DMS114 treated with DMSO at 0.1 percent for 48 hours (cell line): Measurements from ENCODE around the gene HOXB3.
"Not testable (repeated sequence)": the region's sequence is repeated elsewhere in the genome, so short reads cannot be mapped to it uniquely, and the experiment has no call there.

Source experiments
- DNase-seq: peaks from one replicate; lab custom pipeline; 2025; ENCODE audit not compliant: unreplicated experiment; lab: John Stamatoyannopoulos, UW

The HOXB3 gene

GRCh38 chr17:48530208-48530886 lies 59.7 kb downstream of the HOXB3 start:
- no peak for DNase-seq

GRCh38 chr17:48529683-48530009 lies 60.4 kb downstream of the HOXB3 start:
- no peak for DNase-seq

DNA sequence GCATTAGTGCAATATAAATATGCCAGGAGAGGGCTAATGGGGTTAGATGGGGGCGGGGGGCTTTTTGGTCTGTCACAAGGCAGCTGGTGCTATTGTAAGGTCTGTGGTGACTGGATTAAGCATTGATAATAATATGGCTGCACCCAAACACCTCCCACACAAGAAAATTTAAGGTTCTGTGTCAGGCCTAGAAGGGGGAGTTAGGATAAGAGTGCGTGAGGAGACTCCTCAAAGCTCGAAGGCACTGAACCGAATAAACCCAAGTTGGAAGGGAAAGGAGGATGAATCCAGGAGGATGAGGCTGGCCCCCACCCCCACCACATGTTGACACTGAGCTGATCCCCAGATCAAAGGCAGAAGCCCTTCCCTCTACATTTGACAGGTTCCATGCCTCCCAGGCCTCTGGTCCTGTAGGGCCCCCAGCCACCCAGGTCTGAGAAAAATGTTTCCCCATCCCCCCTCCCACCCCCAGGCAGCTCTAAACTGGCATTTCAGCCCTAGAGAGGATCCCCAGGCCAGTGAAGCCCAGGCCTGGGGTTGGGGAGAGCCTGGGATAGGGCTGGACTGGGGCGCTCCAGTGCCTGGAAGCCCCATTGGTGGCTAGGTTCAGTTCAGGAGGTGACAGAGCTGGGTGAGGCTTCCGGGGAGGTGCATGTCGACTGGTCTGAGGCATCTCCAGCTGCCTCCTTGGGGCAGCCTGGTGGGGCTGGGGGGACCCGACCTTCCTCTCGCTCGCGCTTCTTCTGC lies 60.9 kb downstream of the HOXB3 start:
- no peak for DNase-seq

- no peak for DNase-seq
Observed at GRCh38 chr17:48528153-48528935, 61.7 kb downstream of the HOXB3 start.

- DNase-seq: no peak
Observed at GRCh38 chr17:48527547-48527932, 62.5 kb downstream of the HOXB3 start.

DNA sequence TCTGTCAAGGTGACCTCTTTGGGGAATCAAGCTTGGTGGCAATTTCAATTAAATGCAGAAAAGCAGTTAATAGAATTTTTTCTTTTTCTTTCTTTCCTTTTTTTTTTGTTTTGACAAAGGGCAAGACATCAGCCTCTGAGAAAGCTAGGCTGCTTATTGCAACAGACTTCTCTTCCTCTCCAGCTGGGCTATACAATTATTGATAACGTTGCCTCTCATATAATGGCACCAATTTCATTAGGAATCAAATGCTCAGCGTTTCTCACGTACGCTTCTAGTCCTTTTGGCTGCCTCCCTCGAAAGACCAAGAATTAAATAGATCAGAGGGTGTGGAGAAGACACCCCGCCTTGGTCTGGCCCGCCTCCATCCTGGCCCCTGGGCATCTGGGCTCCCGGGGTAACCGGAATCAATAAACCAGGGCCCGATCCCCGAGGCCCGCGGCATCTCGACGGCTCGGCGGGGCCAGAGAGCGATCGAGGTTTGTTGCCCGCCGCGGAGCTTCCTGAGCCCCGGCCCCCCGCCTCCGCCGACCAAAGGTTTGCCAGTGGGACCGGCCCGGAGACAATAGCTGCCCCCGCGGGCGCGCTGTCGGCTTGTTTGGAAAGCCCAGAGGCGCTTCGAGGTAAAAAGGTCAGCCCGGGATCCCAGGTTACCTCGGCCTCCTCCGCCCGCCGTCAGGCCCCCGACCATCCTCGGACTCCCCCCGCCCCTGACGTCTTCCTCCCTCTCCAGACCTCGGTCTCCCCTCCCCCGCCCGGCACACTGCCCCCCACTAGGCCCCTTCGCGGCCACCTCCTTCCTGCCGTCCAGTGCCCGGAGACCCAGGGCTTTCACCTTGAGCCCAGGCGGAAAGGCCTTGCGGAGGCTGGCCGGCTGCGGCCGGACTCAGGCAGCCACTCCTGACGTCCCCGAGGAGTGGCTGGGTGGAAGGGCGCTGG lies 63.2 kb downstream of the HOXB3 start:
- DNase-seq: no peak

- DNase-seq: no peak
Observed at GRCh38 chr17:48523010-48523409, 67.0 kb downstream of the HOXB3 start.

GRCh38 chr17:48522031-48522653 lies 67.9 kb downstream of the HOXB3 start:
- DNase-seq: no peak

GRCh38 chr17:48520631-48521079 lies 69.4 kb downstream of the HOXB3 start:
- DNase-seq: no peak

- DNase-seq: no peak
Observed at GRCh38 chr17:48519427-48519826, 70.6 kb downstream of the HOXB3 start.

DNA sequence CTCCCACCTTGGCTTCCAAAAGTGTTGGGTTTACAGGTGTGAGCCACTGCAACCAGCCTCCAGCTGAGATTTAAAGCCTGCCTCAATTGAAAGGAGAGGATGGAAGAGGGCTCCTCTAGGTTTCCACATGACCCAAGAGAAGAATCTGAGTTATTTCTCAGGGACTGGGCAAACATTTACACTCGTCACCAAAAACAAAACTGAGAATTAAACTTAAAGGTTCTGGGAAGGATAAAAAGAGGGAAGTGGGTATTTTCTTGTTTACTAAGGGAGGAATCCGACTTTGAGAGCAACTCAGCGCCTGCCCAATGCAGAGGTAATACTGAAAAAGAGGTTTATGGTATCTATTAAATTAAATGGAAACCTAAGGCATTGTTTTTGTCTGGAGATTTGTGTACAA lies 72.6 kb downstream of the HOXB3 start:
- DNase-seq: no peak

GRCh38 chr17:48515925-48516900 lies 73.8 kb downstream of the HOXB3 start:
- DNase-seq: no peak

DNA sequence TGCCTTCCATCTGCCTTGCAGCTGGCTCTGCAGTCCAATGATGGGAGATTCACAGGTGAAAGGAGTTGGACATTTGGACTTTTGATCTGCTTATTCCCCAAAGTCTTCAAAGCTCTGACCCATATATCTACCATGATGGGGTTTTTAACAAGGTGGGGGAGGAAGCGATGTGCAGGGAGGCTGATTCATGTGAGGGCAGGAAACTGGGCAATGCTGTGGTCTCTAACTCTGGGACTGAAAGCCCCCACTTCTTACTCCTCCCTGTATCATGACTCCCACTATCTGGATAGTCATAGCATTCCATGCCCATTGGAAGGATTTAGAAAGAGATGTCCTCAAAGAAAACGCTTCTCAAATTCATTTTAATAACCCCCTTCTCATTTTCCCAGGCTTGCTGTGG lies 75.6 kb downstream of the HOXB3 start:
- DNase-seq: no peak

DNA sequence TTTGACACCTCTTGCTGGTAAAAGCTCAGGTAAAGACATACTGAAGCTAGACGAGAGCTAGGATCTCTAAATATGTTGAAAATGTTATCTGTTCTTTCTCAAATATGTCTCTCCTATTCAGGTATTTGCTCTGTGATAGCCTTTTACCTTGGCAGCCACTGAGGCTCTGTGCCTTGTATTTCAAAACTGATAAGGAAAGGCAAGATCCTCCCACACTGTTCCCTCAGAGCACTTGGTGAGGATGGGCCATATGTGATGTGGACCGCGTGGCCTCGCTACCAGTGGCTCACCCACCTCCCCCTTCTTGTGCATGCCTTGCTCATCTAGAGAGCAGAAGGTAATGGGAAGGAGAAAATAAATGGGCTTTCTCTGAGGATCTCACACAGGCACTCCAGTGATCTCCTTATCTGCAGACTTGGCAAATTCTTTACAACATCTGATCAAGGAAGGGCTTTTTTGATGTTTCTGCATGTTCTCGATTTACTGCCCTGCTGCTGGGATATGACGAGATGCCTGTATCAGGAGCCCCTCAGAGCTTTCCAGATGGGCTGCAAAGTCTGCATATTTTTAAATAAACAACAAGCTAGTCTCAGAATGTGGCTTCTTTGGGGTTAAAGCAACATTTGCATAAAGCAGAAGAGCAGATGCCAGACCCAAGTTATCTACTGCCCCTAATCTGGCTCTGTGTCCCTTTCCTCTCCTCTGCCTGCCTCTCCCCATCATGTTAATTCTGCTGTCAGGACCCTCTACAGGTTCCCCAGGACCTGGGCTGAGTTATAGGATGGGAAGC lies 76.2 kb downstream of the HOXB3 start:
- DNase-seq: no peak

- DNase-seq: no peak
Observed at GRCh38 chr17:48513097-48513496, 76.9 kb downstream of the HOXB3 start.

DNA sequence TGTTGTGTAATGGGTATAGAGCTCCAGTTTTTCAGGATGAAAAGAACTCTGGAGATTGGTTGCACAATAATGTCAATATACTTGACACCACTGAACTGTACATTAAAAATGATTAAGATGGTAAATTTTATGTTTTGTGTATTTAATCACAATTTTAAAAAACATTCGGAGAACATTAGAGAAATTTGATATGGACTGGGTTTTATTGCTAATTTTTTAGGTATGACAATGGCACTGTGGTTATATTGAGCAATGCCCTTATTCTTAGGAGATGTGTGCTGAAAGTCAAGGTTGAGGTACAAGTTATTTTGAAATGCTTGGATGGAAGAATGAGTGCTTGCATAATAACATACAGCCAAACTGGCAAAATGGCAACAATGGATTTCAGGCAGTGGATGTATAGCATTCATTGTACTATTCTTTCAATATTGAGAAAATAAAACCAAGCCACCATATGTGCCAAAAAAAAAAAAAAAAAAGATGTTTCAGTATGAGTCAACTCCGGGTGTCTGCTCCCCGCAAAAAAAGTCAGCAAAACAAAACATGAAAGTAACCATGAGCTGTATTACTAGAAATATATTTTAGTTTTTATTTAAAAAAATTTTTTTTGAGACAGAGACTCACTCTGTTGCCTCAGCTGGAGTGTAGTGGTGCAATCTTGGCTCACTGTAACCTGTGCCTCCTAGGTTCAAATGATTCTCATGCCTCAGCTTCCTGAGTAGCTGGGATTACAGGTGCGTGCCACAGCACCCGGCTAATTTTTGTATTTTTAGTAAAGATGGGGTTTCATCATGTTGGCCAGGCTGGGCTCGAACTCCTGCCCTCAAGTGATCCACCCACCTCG lies 79.1 kb downstream of the HOXB3 start:
- no peak for DNase-seq

- no peak for DNase-seq
Observed at GRCh38 chr17:48510381-48510760, 79.7 kb downstream of the HOXB3 start.

DNA sequence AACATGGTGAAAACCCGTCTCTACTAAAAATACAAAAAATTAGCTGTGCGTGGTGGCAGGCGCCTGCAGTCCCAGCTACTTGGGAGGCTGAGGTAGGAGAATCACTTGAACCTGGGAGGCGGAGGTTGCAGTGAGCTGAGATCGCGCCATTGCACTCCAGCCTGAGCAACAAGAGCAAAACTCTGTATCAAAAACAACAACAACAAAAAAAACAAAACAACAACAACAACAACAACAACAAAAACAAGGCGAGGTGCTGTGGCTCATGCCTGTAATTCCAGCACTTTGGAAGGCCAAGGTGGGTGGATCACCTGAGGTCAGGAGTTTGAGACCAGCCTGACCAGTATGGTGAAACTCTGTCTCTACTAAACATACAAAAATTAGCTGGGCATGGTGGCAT lies 80.3 kb downstream of the HOXB3 start:
- DNase-seq: not testable (repeated sequence)
